K562 (cell line): ENCODE measurements around the gene COLQ. TPM values are rescaled to one million over a fixed set of nuclear protein-coding genes. Genes with fewer than 3 reads are reported as not detected.

Source experiments
- ATAC-seq: fragments of 200-7000 bp; cut with Tn5 transposase; 3 replicates; pipeline ENCODE4 v1.9.1; 2020; ENCODE audit warnings: moderate library complexity
- BruUV-seq: library from RNA; stranded (reverse); fragments of 400-500 nt; replicated peaks from 2 replicates; lab custom pipeline; 2021; lab: Mats Ljungman, UMichigan
- CTCF ChIA-PET: fragments of 300-600 bp; formaldehyde crosslinking; extraction: SDS; loops from one replicate; lab custom pipeline; 2021; ENCODE audit warnings: low intra/inter-chr PET ratio; lab: Yijun Ruan, JAX
- POLR2A ChIA-PET: fragments of 300-600, 350-650 bp; sonication (Branson Sonifier 250); formaldehyde crosslinking; extraction: SDS; loops from one replicate; lab custom pipeline; 2021; ENCODE audit warnings: antibody characterized with exemption, inconsistent platforms; lab: Yijun Ruan, JAX
- DNase-seq, 4 experiments: peaks; one replicate each; pipeline versions ENCODE4 v3.0.0 to v3.0.0-alpha.2; 2011 to 2018; ENCODE audit warnings: low spot score in 3 of 4, mixed read lengths in 3 of 4; ENCODE audit errors: extremely low read depth in 1 of 4
- FAIRE-seq: peaks from 2 replicates; lab custom pipeline; 2011; peaks lifted over from hg19 to GRCh38; lab: Jason Lieb, UNC
- H2AFZ ChIP-seq: 2 replicates; pipeline ENCODE4 v1.6.0; 2011; ENCODE audit warnings: low read depth, low read length, control low read depth, inconsistent platforms
- H3K27ac ChIP-seq: fragments of 200-600 bp; 3 replicates; pipeline ENCODE4 v1.8.0; 2011; ENCODE audit warnings: low read depth, mild to moderate bottlenecking, control low read depth, inconsistent platforms, low read length, moderate library complexity, mixed read lengths; ENCODE audit errors: extremely low read depth
- H3K27me3 ChIP-seq, 2 experiments: fragments of 300-600 bp in 1 of 2; 2 replicates in 1 of 2; 3 replicates in 1 of 2; pipeline versions ENCODE4 v1.6.0 to v1.8.0; 2011; ENCODE audit warnings: inconsistent platforms in 2 of 2, low read length in 2 of 2, mild to moderate bottlenecking in 1 of 2, mixed read lengths in 1 of 2, moderate library complexity in 1 of 2; ENCODE audit not compliant: control insufficient read depth in 2 of 2, insufficient read depth in 2 of 2
- H3K36me3 ChIP-seq: fragments of 300-600 bp; 3 replicates; pipeline ENCODE4 v1.8.0; 2011; ENCODE audit warnings: mild to moderate bottlenecking, low read length, inconsistent platforms; ENCODE audit not compliant: control insufficient read depth, insufficient read depth
- H3K4me1 ChIP-seq, 2 experiments: fragments of 200-600 bp in 1 of 2; replicated peaks in 1 of 2; 2 replicates in 1 of 2; 3 replicates in 1 of 2; pipeline versions ENCODE4 v1.5.1 to v1.8.0; 2011; ENCODE audit warnings: inconsistent platforms in 2 of 2, low read length in 2 of 2, mild to moderate bottlenecking in 1 of 2, mixed read lengths in 1 of 2, moderate library complexity in 1 of 2; ENCODE audit not compliant: control insufficient read depth in 2 of 2, insufficient read depth in 2 of 2
- H3K4me2 ChIP-seq: 2 replicates; pipeline ENCODE4 v1.6.1; 2011; ENCODE audit warnings: low read length, control low read depth, inconsistent platforms, mixed read lengths; ENCODE audit not compliant: insufficient read depth
- H3K4me3 ChIP-seq: fragments of 200-600 bp; sonication (generic), shearing (Covaris generic); 2 replicates; pipeline ENCODE4 v1.5.1; 2016; ENCODE audit warnings: control low read depth, inconsistent platforms
- H3K79me2 ChIP-seq: fragments of 200-600 bp; 3 replicates; pipeline ENCODE4 v1.8.0; 2011; ENCODE audit warnings: low read length, inconsistent platforms; ENCODE audit not compliant: control insufficient read depth, insufficient read depth
- H3K9ac ChIP-seq, 2 experiments: 2 replicates each; pipeline versions ENCODE4 v1.6.0 to v1.6.1; 2011; ENCODE audit warnings: low read depth in 2 of 2, low read length in 2 of 2, control low read depth in 1 of 2, inconsistent platforms in 1 of 2, mild to moderate bottlenecking in 1 of 2, mixed read lengths in 1 of 2; ENCODE audit not compliant: insufficient read depth in 1 of 2
- H3K9me1 ChIP-seq: one replicate; pipeline ENCODE4 v1.6.0; 2011; ENCODE audit warnings: inconsistent platforms, mild to moderate bottlenecking, low read length, moderate library complexity; ENCODE audit not compliant: control insufficient read depth, insufficient read depth
- H3K9me3 ChIP-seq: replicated peaks from 2 replicates; pipeline ENCODE4 v1.5.1; 2011; ENCODE audit warnings: low read depth, low read length, inconsistent platforms; ENCODE audit not compliant: control insufficient read depth, insufficient read depth
- H4K20me1 ChIP-seq: replicated peaks from 2 replicates; pipeline ENCODE4 v1.6.1; 2011; ENCODE audit warnings: low read length, inconsistent platforms, mixed read lengths; ENCODE audit not compliant: control insufficient read depth, insufficient read depth
- CCNT2 ChIP-seq: IDR thresholded peaks from 2 replicates; pipeline ENCODE4 v1.6.1; 2011; ENCODE audit warnings: borderline replicate concordance, low read depth, mild to moderate bottlenecking, moderate library complexity, mixed read lengths, low read length; ENCODE audit not compliant: insufficient read length; ENCODE audit errors: extremely low read depth
- CXXC5 ChIP-seq: fragments of 250-450 bp; sonication (Bioruptor Pico); IDR thresholded peaks from 2 replicates; pipeline ENCODE4 v1.8.0; 2022; ENCODE audit warnings: inconsistent platforms, mild to moderate bottlenecking, moderate library complexity
- ESRRA ChIP-seq: fragments of 450-650 bp; IDR thresholded peaks from 2 replicates; pipeline ENCODE4 v1.6.1; 2014; ENCODE audit warnings: low read depth, mild to moderate bottlenecking, moderate library complexity, borderline replicate concordance
- FOS ChIP-seq: IDR thresholded peaks from 3 replicates; pipeline ENCODE4 v1.6.1; 2011; ENCODE audit not compliant: insufficient read length; ENCODE audit errors: extremely low read depth
- FUS ChIP-seq: fragments of 200-400 bp; formaldehyde crosslinking; optimal IDR thresholded peaks from 2 replicates; pipeline ENCODE3; 2017; ENCODE audit warnings: low read depth, low read length
- KLF6 ChIP-seq: fragments of 250-450 bp; sonication (Bioruptor Pico); IDR thresholded peaks from 2 replicates; pipeline ENCODE4 v1.4.0; 2020; ENCODE audit warnings: mild to moderate bottlenecking, moderate library complexity, borderline replicate concordance
- POLR3G ChIP-seq: IDR thresholded peaks from 2 replicates; pipeline ENCODE4 v1.6.1; 2011; ENCODE audit not compliant: insufficient read length, insufficient replicate concordance; ENCODE audit errors: extremely low read depth
- RFX7 ChIP-seq: fragments of 250-450 bp; sonication (Bioruptor Pico); IDR thresholded peaks from 2 replicates; pipeline ENCODE4 v1.5.1; 2021; ENCODE audit warnings: mild to moderate bottlenecking
- RUNX1 ChIP-seq: sonication (generic); IDR thresholded peaks from 2 replicates; pipeline ENCODE4 v1.6.1; 2016; ENCODE audit warnings: antibody characterized with exemption, low read depth
- SREBF2 ChIP-seq: sonication (generic); formaldehyde crosslinking; IDR thresholded peaks from 2 replicates; pipeline ENCODE4 v1.4.0; 2020; ENCODE audit warnings: mild to moderate bottlenecking, missing genetic modification reagents
- TAF15 ChIP-seq: fragments of 200-400 bp; formaldehyde crosslinking; IDR thresholded peaks from 2 replicates; pipeline ENCODE4 v1.6.1; 2017; ENCODE audit warnings: mild to moderate bottlenecking, low read depth, low read length, moderate library complexity
- TRIM28 ChIP-seq: fragments of 450-650 bp; IDR thresholded peaks from 2 replicates; pipeline ENCODE4 v1.6.1; 2017
- ZC3H4 ChIP-seq: sonication (generic); formaldehyde crosslinking; IDR thresholded peaks from 2 replicates; pipeline ENCODE4 v1.9.0; 2021; ENCODE audit warnings: missing genetic modification reagents, borderline replicate concordance
- ZFP1 ChIP-seq: fragments of 450-650 bp; formaldehyde crosslinking; IDR thresholded peaks from 2 replicates; pipeline ENCODE4 v1.4.0; 2020; ENCODE audit warnings: mild to moderate bottlenecking, mixed read lengths
- WGBS: fragments of 100-300 bp; shearing (Covaris generic); methylation state at CpG from one replicate; pipeline ENCODE4 v1.1.6; 2016; ENCODE audit warnings: low coverage, mixed read lengths; ENCODE audit not compliant: insufficient coverage; ENCODE audit errors: missing lambda C conversion rate; 5-methylcytosine and 5-hydroxymethylcytosine counted together
- in situ Hi-C: fragments of 300-500 bp; cut with MboI; formaldehyde crosslinking; loops from 4 replicates; pipeline ENCODE4 v1.15.0; 2018; ENCODE audit warnings: inconsistent platforms, mixed read lengths
- intact Hi-C: fragments of 100-400 bp; cut with micrococcal nuclease; formaldehyde crosslinking; loops from 2 replicates; pipeline ENCODE4 v1.14.2; 2022
- polyA plus RNA-seq, 8 experiments: library from polyadenylated mRNA; depleted of rRNA in 4 of 8; stranded (reverse) in 5 of 8; unstranded in 3 of 8; fragments of >200 nt; fragmentation: Nextera tagmentation in 2 of 8; fragmentation: Illumina TruSeq in 1 of 8; extraction: Ambion mirVana in 2 of 8; extraction: Trizol in 1 of 8; gene quantifications; 2 replicates each; pipeline versions ENCODE4 v1.2.1 to v1.2.3, GENCODE V29; 2011 to 2014; ENCODE audit warnings: inconsistent platforms in 1 of 8, missing spikeins in 1 of 8
- total RNA-seq, 7 experiments: library from RNA; depleted of rRNA in 6 of 7; stranded (reverse); fragments of >200 nt in 6 of 7; fragmentation: Illumina TruSeq in 2 of 7; extraction: Trizol in 2 of 7; gene quantifications; 2 replicates each; pipeline versions ENCODE4 v1.2.1 to v1.2.3, GENCODE V29; 2011 to 2021; ENCODE audit warnings: low replicate concordance in 1 of 7
- TF ChIP-seq, protein P1 (sequence below): sonication (generic); formaldehyde crosslinking; IDR thresholded peaks from 2 replicates; pipeline ENCODE4 v1.8.1; 2023; ENCODE audit warnings: mild to moderate bottlenecking, missing genetic modification reagents
- TF ChIP-seq, protein P2 (sequence below): fragments of 250-450 bp; sonication (Bioruptor Pico); IDR thresholded peaks from 2 replicates; pipeline ENCODE4 v1.5.0; 2021; ENCODE audit warnings: mild to moderate bottlenecking, moderate library complexity

The COLQ gene
- total and polyA plus RNA-seq, 9 of the 15 experiments (the other 6 are each of a cell fraction or from before 2014, with no cell fraction given), result 0.04 to 0.36 (median 0.27) TPM; not detected in 4

DNA sequence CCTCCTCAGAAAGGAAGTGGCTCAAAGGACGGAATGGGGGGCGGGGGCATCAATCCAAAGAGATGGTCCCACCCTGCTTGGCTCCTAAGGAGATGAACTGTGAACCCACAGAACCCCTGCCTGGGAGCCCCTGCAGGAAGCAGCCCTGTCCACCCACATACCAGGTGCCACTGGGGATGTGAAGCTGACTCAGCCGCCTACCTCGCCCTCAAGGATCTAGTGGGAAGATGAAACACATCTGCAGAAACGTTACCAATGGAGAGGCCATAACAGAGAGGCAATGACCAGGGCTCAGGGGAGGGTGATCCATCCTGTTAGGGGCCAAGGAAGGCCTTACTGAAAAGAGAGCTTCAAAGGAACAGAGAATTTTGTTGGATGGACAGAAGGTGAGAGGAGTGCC lies 59.1 kb downstream of the COLQ start (continued):
- TF ChIP-seq ZC3H4 (CRISPR knock-in tag), result no peak

DNA sequence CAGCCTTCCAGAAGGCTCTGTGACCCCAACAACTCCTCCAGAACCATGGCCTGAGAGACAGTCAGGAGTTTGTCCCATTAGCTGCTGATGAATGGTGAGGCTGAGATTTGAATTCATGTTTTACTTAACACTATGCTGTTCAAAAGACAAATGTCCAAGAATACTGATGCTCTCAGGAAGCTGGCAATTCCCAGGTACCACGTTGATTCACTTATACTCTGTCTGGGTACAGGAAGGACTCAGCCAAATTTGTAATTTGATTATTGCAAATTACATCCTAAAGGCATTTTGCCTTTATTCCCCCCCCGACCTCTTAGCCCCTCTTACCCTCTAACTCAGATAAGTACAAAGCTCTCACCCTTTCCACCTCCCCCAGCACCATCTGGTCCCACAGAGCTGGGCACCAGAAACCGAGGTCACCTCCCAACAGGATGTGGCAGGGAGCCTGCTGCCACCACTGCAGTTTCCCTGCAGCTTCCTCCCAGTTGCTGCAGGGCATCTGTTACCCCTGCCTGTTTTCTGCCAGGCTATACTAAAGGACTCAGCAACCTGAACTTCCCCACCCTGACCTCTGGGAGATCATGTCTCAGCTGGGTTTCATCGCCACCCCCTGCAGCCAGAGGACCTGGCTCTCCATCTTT lies 60.5 kb downstream of the COLQ start:
- no peak for FAIRE-seq
- Histone ChIP-seq H3K36me3 (no peaks in the 10 kb centered on the region), H3K4me1 (no peaks in the 10 kb centered on the region), H3K27ac (no peak overlapping the region), H3K9me1 (no peaks in the 10 kb centered on the region), H3K79me2 (no peaks in the 10 kb centered on the region), H3K9me3 (no peaks in the 10 kb centered on the region), H4K20me1 (no peaks in the 10 kb centered on the region), H3K27me3 (peaks cover 27 to 31% of the 10 kb centered on the region in 2 experiments), H2AFZ (no peak overlapping the region), H3K4me2 (no peak overlapping the region), H3K4me3 (no peak overlapping the region), H3K9ac (no peak overlapping the region)
- ATAC-seq, result no peak; the same call in 2 of the 3 replicates
- POLR2A ChIA-PET, result interaction anchor here (0.6 to 1.8 kb wide), 2 partner anchors 10 to 356 kb away, joined by 3 to 6 read pairs; no protein-coding TSS in a partner anchor
- intact Hi-C loops, result no loop called here
- TF ChIP-seq TAF15, result no peak
- no peak for TF ChIP-seq FUS
- no peak for TF ChIP-seq RUNX1
- TF ChIP-seq, protein P1, sequence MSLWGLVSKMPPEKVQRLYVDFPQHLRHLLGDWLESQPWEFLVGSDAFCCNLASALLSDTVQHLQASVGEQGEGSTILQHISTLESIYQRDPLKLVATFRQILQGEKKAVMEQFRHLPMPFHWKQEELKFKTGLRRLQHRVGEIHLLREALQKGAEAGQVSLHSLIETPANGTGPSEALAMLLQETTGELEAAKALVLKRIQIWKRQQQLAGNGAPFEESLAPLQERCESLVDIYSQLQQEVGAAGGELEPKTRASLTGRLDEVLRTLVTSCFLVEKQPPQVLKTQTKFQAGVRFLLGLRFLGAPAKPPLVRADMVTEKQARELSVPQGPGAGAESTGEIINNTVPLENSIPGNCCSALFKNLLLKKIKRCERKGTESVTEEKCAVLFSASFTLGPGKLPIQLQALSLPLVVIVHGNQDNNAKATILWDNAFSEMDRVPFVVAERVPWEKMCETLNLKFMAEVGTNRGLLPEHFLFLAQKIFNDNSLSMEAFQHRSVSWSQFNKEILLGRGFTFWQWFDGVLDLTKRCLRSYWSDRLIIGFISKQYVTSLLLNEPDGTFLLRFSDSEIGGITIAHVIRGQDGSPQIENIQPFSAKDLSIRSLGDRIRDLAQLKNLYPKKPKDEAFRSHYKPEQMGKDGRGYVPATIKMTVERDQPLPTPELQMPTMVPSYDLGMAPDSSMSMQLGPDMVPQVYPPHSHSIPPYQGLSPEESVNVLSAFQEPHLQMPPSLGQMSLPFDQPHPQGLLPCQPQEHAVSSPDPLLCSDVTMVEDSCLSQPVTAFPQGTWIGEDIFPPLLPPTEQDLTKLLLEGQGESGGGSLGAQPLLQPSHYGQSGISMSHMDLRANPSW (CRISPR knock-in tag), result no peak
- TF ChIP-seq CXXC5 (CRISPR knock-in tag), result no peak
- TF ChIP-seq, protein P2, sequence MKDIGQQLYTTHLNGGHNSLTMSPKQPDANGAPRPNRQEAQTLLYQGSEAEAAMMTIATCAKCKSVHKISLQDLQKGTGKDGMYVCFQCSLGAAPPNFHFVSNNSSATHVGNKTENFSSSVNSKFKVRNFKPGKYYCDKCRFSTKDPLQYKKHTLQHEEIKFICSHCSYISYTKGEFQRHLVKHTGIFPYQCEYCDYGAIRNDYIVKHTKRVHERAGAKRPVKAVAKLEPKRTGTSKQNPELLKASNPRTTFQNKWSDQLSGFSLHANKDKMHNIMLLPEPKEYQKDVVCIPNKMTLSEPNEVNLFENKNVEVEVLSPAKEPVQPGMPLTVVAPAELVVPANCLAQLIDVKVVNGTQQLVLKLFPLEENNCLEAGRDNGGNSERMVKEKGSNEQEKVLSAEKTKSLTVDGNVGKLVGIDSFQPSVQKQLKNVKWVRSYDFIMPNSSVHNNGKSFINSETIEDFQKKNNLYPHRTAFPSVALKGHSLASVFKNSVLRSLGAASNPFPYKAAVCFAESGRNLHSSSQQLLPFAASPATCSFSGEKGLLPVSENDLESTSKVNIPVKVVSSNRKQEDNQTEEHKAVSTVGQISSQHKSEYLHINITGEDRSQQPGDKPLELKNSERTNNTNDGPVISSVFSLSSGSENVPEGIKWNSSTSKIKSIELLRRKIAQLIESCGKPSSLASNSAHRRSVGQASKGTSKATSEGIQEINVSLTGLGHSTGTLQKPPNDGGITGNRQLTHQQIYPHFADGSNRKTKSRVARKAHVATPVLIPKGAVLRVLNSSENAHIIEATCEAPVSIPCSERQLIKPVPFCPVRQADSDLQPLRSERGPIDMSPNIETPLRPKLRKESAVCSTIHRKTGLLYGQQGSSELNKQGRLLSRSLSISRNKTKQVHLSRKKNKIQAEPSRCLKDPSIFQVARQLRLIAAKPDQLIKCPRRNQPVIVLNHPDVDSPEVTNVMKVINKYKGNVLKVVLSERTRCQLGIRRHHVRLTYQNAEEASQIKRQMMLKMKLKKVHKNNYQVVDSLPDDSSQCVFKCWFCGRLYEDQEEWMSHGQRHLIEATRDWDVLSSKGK (CRISPR knock-in tag), result no peak
- TF ChIP-seq TRIM28, result no peak
- TF ChIP-seq FOS, result no peak
- TF ChIP-seq CCNT2, result no peak
- TF ChIP-seq KLF6, result no peak
- TF ChIP-seq ESRRA, result no peak
- TF ChIP-seq RFX7, result no peak
- TF ChIP-seq ZFP1 (CRISPR knock-in tag), result no peak
- no peak for TF ChIP-seq SREBF2 (CRISPR knock-in tag)
- TF ChIP-seq POLR3G, result no peak
- DNase-seq, result no peak
- in situ Hi-C loops, result no loop called here
- CTCF ChIA-PET, result no interaction called here
- BruUV-seq, result no TSS peak
- WGBS, result 2% methylated on average over 4 of the region's 4 CpGs
